ENCODE data around the gene RETREG2. TPM values are rescaled to one million over a fixed set of nuclear protein-coding genes. Genes with fewer than 3 reads are reported as not detected.

RETREG2 gene
- total RNA-seq, 2 donors from 2014 or later: 26.6 to 41.7 TPM

DNA sequence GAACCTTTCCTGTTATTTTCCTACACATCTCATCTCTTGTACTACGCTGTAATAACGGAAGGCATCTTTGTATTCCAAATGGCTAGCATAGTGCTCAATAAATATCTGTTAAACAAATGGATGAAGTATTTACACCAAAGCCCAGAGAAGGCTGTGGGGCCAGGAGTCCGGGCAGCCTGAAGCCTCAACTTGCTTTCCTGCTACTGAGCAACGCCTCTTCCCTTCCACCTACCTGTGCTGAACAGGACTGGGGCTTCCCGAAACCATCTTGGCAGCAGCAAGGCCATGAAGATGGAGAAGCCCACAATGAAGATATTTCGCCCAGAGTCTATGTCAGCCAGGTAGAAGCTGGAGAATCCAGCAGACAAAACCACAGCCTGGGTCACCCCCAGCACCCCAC lies 14.9 kb upstream of the RETREG2 start:
- peaks cover 0 to 13% of the 10 kb centered on the region in 2 donors for H3K4me1 ChIP-seq
- DNase-seq (ENCODE audit: low spot score): no peak

DNA sequence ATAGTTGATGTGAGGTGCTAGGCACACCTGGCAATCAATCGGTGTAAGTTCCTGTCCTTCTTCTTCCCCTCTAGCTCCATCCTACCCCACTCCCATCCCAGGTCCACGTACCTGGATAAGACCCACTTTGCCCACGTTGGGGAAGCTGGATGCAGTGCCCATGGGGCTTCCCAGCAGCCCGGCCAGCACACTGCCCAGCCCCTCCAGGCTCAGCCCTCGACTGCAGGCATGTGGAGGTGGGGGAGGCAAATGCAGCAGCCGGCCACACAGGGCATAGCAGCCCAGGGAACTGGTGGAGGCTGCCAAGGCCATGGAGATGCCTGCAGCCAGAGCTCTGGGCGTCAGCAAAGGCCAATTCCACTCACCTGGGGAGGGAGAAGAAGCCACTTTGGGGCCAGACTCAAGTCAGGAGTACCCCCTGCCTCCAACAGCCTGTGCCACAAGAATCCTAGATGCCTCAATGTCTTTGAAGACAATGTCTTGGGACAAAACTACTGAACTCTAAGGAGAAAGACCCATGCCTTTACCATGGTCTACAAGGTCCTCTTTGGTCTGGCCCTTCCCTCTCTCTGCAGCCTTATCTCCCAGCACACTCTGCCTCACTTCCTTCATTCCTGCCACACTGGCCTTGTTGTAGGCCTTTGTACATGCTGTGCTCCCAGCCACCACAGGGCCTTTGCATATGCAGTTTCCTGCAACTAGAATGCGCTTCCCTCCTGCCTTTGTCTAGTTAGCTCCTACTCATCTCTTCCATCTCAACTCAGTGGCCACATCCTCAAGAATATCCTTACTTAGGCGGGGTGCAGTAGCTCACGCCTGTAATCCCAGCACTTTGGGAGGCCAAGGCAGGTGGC lies 12.8 kb upstream of the RETREG2 start:
- Histone ChIP-seq H3K27ac (no peak overlapping the region), H3K4me3 (no peak overlapping the region), H3K27me3 (no peaks in the 10 kb centered on the region), H3K4me1 (peaks cover 0 to 8% of the 10 kb centered on the region in 2 donors), H3K36me3 (no peaks in the 10 kb centered on the region), H3K9me3 (no peaks in the 10 kb centered on the region)
- TF ChIP-seq, protein P1, sequence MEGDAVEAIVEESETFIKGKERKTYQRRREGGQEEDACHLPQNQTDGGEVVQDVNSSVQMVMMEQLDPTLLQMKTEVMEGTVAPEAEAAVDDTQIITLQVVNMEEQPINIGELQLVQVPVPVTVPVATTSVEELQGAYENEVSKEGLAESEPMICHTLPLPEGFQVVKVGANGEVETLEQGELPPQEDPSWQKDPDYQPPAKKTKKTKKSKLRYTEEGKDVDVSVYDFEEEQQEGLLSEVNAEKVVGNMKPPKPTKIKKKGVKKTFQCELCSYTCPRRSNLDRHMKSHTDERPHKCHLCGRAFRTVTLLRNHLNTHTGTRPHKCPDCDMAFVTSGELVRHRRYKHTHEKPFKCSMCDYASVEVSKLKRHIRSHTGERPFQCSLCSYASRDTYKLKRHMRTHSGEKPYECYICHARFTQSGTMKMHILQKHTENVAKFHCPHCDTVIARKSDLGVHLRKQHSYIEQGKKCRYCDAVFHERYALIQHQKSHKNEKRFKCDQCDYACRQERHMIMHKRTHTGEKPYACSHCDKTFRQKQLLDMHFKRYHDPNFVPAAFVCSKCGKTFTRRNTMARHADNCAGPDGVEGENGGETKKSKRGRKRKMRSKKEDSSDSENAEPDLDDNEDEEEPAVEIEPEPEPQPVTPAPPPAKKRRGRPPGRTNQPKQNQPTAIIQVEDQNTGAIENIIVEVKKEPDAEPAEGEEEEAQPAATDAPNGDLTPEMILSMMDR (IDR thresholded peaks at IDR 0.05): no peak
- no peak for DNase-seq (ENCODE audit: low spot score)

More for the DNA sequence above, 14.9 kb upstream of the RETREG2 start:
- Histone ChIP-seq H3K9me3 (no peaks in the 10 kb centered on the region), H3K36me3 (no peaks in the 10 kb centered on the region), H3K4me3 (no peak overlapping the region), H3K27me3 (no peaks in the 10 kb centered on the region), H3K27ac (no peak overlapping the region)
- TF ChIP-seq, protein P1 (IDR thresholded peaks at IDR 0.05): no peak

DNA sequence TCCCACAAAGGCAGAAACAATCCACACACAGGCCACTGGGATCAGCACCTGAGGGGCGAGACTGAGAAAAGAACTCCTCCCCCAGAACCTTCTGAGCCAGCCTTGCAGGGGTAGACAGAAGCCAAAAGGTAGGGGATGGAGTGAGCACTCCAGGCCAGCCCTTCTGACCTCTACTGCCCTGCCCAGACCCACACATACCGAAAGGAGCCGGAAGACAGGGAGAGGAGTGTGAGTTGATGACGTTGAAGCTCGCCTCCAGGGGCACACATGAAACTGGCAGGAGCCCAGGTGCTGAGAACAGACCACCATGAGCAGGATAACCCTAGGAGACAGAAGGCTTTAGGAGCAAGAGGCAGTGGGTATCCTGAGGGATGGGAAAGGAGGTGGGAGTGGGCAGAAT lies 10.1 kb upstream of the RETREG2 start:
- Histone ChIP-seq H3K9me3 (no peaks in the 10 kb centered on the region), H3K27ac (no peak overlapping the region), H3K27me3 (no peaks in the 10 kb centered on the region), H3K36me3 (peaks cover 6% of the 10 kb centered on the region), H3K4me3 (no peak overlapping the region), H3K4me1 (peaks cover 0 to 13% of the 10 kb centered on the region in 2 donors)
- TF ChIP-seq, protein P1 (IDR thresholded peaks at IDR 0.05): no peak
- no peak for DNase-seq (ENCODE audit: low spot score)

DNA sequence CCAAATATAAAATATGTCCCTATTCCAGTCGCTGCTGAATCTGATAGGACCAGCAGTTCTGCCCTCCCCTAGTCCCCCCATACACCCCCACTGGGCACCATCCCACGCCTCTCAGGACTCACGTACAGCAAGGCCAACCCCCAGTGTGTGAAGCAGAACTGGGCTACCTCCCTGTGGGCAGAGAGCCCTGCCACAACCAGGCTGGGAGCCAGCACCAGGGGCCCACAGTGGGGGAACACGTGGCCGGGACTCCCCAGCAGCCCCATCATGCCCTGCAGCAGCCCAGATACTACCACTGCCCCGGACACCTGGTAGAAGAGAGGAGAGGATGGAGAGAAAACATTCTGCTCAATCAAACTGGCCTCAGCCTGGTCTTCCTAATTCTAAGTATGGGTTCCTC lies 9.5 kb upstream of the RETREG2 start:
- TF ChIP-seq, protein P1 (IDR thresholded peaks at IDR 0.05): no peak
- peaks cover 0 to 13% of the 10 kb centered on the region in 2 donors for H3K4me1 ChIP-seq
- H3K27ac ChIP-seq: no peak overlapping the region
- H3K27me3 ChIP-seq: no peaks in the 10 kb centered on the region
- peaks cover 12% of the 10 kb centered on the region for H3K36me3 ChIP-seq
- no peak overlapping the region for H3K4me3 ChIP-seq
- no peaks in the 10 kb centered on the region for H3K9me3 ChIP-seq
- no peak for DNase-seq (ENCODE audit: low spot score)

DNA sequence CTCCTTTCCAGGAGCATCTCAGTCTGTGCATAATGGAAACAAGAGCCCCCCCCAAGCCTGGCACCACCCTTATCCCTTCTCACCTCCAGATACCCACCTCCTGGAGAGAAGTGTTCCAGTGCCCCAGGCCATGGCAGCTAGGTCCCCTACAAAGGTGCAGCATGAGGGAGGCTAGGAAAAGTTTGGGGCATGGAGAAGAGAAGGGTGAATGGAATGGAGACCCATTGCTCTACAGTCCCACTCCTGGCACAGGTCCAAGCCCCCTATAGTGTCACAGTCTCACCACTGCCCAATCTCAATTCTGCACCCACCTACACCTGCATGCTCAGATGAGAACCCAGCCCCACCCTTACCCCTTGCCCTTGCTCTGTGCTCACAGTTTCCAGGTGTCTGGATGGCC lies 9.1 kb upstream of the RETREG2 start:
- Histone ChIP-seq H3K4me1 (peaks cover 0 to 13% of the 10 kb centered on the region in 2 donors), H3K4me3 (no peak overlapping the region), H3K9me3 (no peaks in the 10 kb centered on the region), H3K27me3 (no peaks in the 10 kb centered on the region), H3K36me3 (peaks cover 16% of the 10 kb centered on the region), H3K27ac (no peak overlapping the region)
- TF ChIP-seq, protein P1 (IDR thresholded peaks at IDR 0.05): no peak
- no peak for DNase-seq (ENCODE audit: low spot score)

Data from right atrium auricular region (tissue), 2 donors.